ENCODE measurements around the gene TBL1XR1.
"Not testable (repeated sequence)": the region's sequence is repeated elsewhere in the genome, so short reads cannot be mapped to it uniquely, and the experiment has no call there.

TBL1XR1 gene

GRCh38 chr3:177141471-177141870 is 55.8 kb downstream of the TBL1XR1 start:
- no peaks in the 10 kb centered on the region for H3K36me3 ChIP-seq (ENCODE audit: control insufficient read depth in 2 of 2, insufficient read depth in 2 of 2, low read length in 2 of 2)
- H3K9me3 ChIP-seq (ENCODE audit: control insufficient read depth in 2 of 2, low read length in 2 of 2) = no peaks in the 10 kb centered on the region
- H3K4me1 ChIP-seq (ENCODE audit: control insufficient read depth, insufficient read depth, low read length) = peaks cover 8% of the 10 kb centered on the region
- no peak overlapping the region for H3K27ac ChIP-seq (ENCODE audit: low read length)
- H3K9ac ChIP-seq (ENCODE audit: low read length in 2 of 2) = no peak overlapping the region
- H3K4me3 ChIP-seq (ENCODE audit: low read length in 2 of 2) = no peak overlapping the region
- no peaks in the 10 kb centered on the region for H3K27me3 ChIP-seq (ENCODE audit: control insufficient read depth in 1 of 2, insufficient read depth in 2 of 2, low read length in 2 of 2)

GRCh38 chr3:177139220-177139619 is 58.1 kb downstream of the TBL1XR1 start:
- not testable (repeated sequence) for H3K27me3 ChIP-seq (ENCODE audit: control insufficient read depth in 1 of 2, insufficient read depth in 2 of 2, low read length in 2 of 2); H3K4me3 ChIP-seq (ENCODE audit: low read length in 2 of 2); H3K27ac ChIP-seq (ENCODE audit: low read length); H3K36me3 ChIP-seq (ENCODE audit: control insufficient read depth in 2 of 2, insufficient read depth in 2 of 2, low read length in 2 of 2); H3K9me3 ChIP-seq (ENCODE audit: control insufficient read depth in 2 of 2, low read length in 2 of 2); H3K9ac ChIP-seq (ENCODE audit: low read length in 2 of 2); H3K4me1 ChIP-seq (ENCODE audit: control insufficient read depth, insufficient read depth, low read length)

- no peaks in the 10 kb centered on the region for H3K9me3 ChIP-seq (ENCODE audit: control insufficient read depth in 2 of 2, low read length in 2 of 2)
- peaks cover 8% of the 10 kb centered on the region for H3K4me1 ChIP-seq (ENCODE audit: control insufficient read depth, insufficient read depth, low read length)
- H3K36me3 ChIP-seq (ENCODE audit: control insufficient read depth in 2 of 2, insufficient read depth in 2 of 2, low read length in 2 of 2) = no peaks in the 10 kb centered on the region
- H3K9ac ChIP-seq (ENCODE audit: low read length in 2 of 2) = no peak overlapping the region
- H3K4me3 ChIP-seq (ENCODE audit: low read length in 2 of 2) = no peak overlapping the region
- H3K27me3 ChIP-seq (ENCODE audit: control insufficient read depth in 1 of 2, insufficient read depth in 2 of 2, low read length in 2 of 2) = no peaks in the 10 kb centered on the region
- no peak overlapping the region for H3K27ac ChIP-seq (ENCODE audit: low read length)
Observed at GRCh38 chr3:177137774-177138705, 59.2 kb downstream of the TBL1XR1 start.

DNA sequence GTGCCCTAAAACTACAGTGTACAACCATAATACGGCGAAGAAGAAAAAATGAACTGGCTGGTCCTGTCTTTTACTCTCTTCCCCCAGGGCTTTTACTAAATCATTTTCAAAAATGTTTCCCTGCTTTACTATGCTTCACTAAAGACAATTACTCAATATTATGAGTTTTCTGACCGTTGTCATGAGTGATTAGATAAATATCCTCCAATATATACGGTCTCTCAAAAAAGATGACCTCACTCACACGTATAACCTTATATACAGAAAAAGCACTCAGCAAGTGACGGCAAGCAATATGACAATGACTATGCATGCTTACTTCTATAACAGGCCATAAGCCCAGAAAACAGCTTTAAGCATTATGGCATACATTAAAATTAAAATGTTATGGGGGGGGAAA is 60.5 kb downstream of the TBL1XR1 start:
- Histone ChIP-seq H3K27me3 (ENCODE audit: control insufficient read depth in 1 of 2, insufficient read depth in 2 of 2, low read length in 2 of 2) (no peaks in the 10 kb centered on the region), H3K4me3 (ENCODE audit: low read length in 2 of 2) (no peak overlapping the region), H3K4me1 (ENCODE audit: control insufficient read depth, insufficient read depth, low read length) (peaks cover 2% of the 10 kb centered on the region), H3K27ac (ENCODE audit: low read length) (no peak overlapping the region), H3K9me3 (ENCODE audit: control insufficient read depth in 2 of 2, low read length in 2 of 2) (no peaks in the 10 kb centered on the region), H3K9ac (ENCODE audit: low read length in 2 of 2) (no peak overlapping the region), H3K36me3 (ENCODE audit: control insufficient read depth in 2 of 2, insufficient read depth in 2 of 2, low read length in 2 of 2) (no peaks in the 10 kb centered on the region)

GRCh38 chr3:177135841-177136492 is 61.3 kb downstream of the TBL1XR1 start:
- no peaks in the 10 kb centered on the region for H3K9me3 ChIP-seq (ENCODE audit: control insufficient read depth in 2 of 2, low read length in 2 of 2)
- no peaks in the 10 kb centered on the region for H3K4me1 ChIP-seq (ENCODE audit: control insufficient read depth, insufficient read depth, low read length)
- no peak overlapping the region for H3K9ac ChIP-seq (ENCODE audit: low read length in 2 of 2)
- no peaks in the 10 kb centered on the region for H3K36me3 ChIP-seq (ENCODE audit: control insufficient read depth in 2 of 2, insufficient read depth in 2 of 2, low read length in 2 of 2)
- H3K27me3 ChIP-seq (ENCODE audit: control insufficient read depth in 1 of 2, insufficient read depth in 2 of 2, low read length in 2 of 2) = no peaks in the 10 kb centered on the region
- no peak overlapping the region for H3K4me3 ChIP-seq (ENCODE audit: low read length in 2 of 2)
- no peak overlapping the region for H3K27ac ChIP-seq (ENCODE audit: low read length)

DNA sequence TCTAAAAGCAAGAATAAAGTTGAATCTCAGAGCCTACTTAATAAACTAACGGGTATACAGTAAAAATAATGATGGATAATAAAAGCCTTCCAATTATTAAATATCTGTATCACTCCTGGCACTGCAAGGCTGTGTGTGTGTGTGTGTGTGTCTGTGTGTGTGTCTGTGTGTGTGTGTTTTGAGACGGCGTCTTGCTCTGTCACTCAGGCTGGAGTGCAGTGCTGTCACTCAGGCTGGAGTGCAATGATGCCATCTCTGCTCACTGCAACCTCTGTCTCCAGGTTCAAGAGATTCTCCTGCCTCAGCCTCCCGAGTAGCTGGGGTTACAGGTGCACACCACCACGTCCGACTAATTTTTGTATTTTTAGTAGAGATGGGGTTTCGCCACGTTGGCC is 62.5 kb downstream of the TBL1XR1 start:
- H3K36me3 ChIP-seq (ENCODE audit: control insufficient read depth in 2 of 2, insufficient read depth in 2 of 2, low read length in 2 of 2) = no peaks in the 10 kb centered on the region
- H3K4me3 ChIP-seq (ENCODE audit: low read length in 2 of 2) = no peak overlapping the region
- no peak overlapping the region for H3K9ac ChIP-seq (ENCODE audit: low read length in 2 of 2)
- no peaks in the 10 kb centered on the region for H3K27me3 ChIP-seq (ENCODE audit: control insufficient read depth in 1 of 2, insufficient read depth in 2 of 2, low read length in 2 of 2)
- no peaks in the 10 kb centered on the region for H3K9me3 ChIP-seq (ENCODE audit: control insufficient read depth in 2 of 2, low read length in 2 of 2)
- H3K4me1 ChIP-seq (ENCODE audit: control insufficient read depth, insufficient read depth, low read length) = no peaks in the 10 kb centered on the region
- no peak overlapping the region for H3K27ac ChIP-seq (ENCODE audit: low read length)

- no peaks in the 10 kb centered on the region for H3K36me3 ChIP-seq (ENCODE audit: control insufficient read depth in 2 of 2, insufficient read depth in 2 of 2, low read length in 2 of 2)
- H3K9me3 ChIP-seq (ENCODE audit: control insufficient read depth in 2 of 2, low read length in 2 of 2) = no peaks in the 10 kb centered on the region
- H3K27ac ChIP-seq (ENCODE audit: low read length) = no peak overlapping the region
- no peaks in the 10 kb centered on the region for H3K27me3 ChIP-seq (ENCODE audit: control insufficient read depth in 1 of 2, insufficient read depth in 2 of 2, low read length in 2 of 2)
- no peaks in the 10 kb centered on the region for H3K4me1 ChIP-seq (ENCODE audit: control insufficient read depth, insufficient read depth, low read length)
- H3K9ac ChIP-seq (ENCODE audit: low read length in 2 of 2) = no peak overlapping the region
- H3K4me3 ChIP-seq (ENCODE audit: low read length in 2 of 2) = no peak overlapping the region
Observed at GRCh38 chr3:177133860-177134815, 63.1 kb downstream of the TBL1XR1 start.

- no peaks in the 10 kb centered on the region for H3K36me3 ChIP-seq (ENCODE audit: control insufficient read depth in 2 of 2, insufficient read depth in 2 of 2, low read length in 2 of 2)
- no peak overlapping the region for H3K27ac ChIP-seq (ENCODE audit: low read length)
- H3K4me3 ChIP-seq (ENCODE audit: low read length in 2 of 2) = no peak overlapping the region
- H3K4me1 ChIP-seq (ENCODE audit: control insufficient read depth, insufficient read depth, low read length) = no peaks in the 10 kb centered on the region
- H3K27me3 ChIP-seq (ENCODE audit: control insufficient read depth in 1 of 2, insufficient read depth in 2 of 2, low read length in 2 of 2) = no peaks in the 10 kb centered on the region
- no peaks in the 10 kb centered on the region for H3K9me3 ChIP-seq (ENCODE audit: control insufficient read depth in 2 of 2, low read length in 2 of 2)
- H3K9ac ChIP-seq (ENCODE audit: low read length in 2 of 2) = no peak overlapping the region
Observed at GRCh38 chr3:177131927-177132636, 65.2 kb downstream of the TBL1XR1 start.

DNA sequence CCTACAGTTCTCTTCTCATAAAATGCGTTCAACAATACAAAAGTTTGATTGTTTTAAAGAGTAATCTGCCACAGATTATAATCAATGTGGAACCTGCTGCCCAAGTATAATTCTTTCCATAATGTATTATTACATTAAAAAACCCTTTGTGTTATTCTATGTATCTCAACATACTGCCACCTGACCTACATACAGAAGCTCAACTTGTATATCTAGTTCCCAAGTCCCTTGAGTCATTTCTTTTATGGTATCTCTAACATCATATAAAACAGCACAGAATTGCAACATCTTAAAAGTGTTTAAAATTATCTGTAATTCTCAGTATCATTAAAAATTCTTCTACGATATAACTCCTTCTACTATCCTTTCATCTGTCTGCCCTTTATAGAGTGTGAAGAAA is 70.3 kb downstream of the TBL1XR1 start:
- Histone ChIP-seq H3K4me3 (ENCODE audit: low read length in 2 of 2) (no peak overlapping the region), H3K36me3 (ENCODE audit: control insufficient read depth in 2 of 2, insufficient read depth in 2 of 2, low read length in 2 of 2) (no peaks in the 10 kb centered on the region), H3K9me3 (ENCODE audit: control insufficient read depth in 2 of 2, low read length in 2 of 2) (no peaks in the 10 kb centered on the region), H3K4me1 (ENCODE audit: control insufficient read depth, insufficient read depth, low read length) (no peaks in the 10 kb centered on the region), H3K27ac (ENCODE audit: low read length) (no peak overlapping the region), H3K9ac (ENCODE audit: low read length in 2 of 2) (no peak overlapping the region), H3K27me3 (ENCODE audit: control insufficient read depth in 1 of 2, insufficient read depth in 2 of 2, low read length in 2 of 2) (no peaks in the 10 kb centered on the region)
